HG02623 (cell line): ENCODE results near the gene ETV3.

Experiments used
- ATAC-seq: cut with Tn5 transposase; IDR thresholded peaks from one replicate; pipeline ENCODE4 v1.9.1; 2021; ENCODE audit warnings: moderate library complexity; ENCODE audit not compliant: unreplicated experiment

ETV3 gene

GRCh38 chr1:157162345-157162744 lies 24.1 kb upstream of the ETV3 start:
- ATAC-seq, result no peak

DNA sequence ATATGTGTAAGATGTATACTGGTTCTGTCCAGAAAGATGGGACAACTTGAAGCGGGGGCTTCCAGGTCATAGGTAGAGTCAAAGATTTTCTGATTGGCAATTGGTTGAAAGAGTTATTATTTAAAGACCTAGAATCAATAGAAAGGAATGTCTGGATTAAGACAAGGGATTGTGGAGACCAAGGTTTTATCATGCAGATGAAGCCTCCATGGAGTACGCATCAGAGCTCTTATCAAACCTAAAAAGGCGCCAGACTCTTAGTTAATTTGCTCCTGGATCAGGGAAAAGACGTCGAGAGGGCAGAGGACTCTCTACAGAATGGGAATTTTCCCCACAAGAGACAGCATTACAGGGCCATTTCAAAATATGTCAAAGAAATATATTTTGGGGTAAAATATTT lies 23.7 kb upstream of the ETV3 start:
- no peak for ATAC-seq

DNA sequence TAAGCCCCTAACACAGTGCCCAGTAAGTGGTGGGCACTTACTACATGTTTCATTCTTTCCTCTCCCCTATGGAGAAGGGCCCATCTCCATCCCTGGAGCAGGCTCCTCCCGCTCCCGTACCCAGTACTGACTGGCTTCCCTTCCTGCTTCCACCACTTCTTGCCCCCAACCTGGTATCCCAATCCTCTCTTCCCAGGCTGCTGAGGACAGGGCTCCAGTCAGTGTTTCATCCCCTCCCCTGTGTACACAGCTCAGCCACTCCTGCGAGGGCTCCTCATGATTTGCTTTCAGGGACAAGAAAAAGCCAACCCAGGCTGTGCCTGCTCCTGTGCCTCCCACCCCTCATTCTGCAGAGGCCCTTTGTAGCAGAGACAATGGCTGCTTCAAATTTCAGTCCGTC lies 20.8 kb upstream of the ETV3 start:
- ATAC-seq, result no peak

GRCh38 chr1:157157501-157158190 lies 19.5 kb upstream of the ETV3 start:
- ATAC-seq, result no peak

- no peak for ATAC-seq
Measured at GRCh38 chr1:157156058-157156541, 17.9 kb upstream of the ETV3 start.

- no peak for ATAC-seq
Measured at GRCh38 chr1:157155658-157156057, 17.5 kb upstream of the ETV3 start.

- ATAC-seq, result no peak
Measured at GRCh38 chr1:157154940-157155514, 16.8 kb upstream of the ETV3 start.

DNA sequence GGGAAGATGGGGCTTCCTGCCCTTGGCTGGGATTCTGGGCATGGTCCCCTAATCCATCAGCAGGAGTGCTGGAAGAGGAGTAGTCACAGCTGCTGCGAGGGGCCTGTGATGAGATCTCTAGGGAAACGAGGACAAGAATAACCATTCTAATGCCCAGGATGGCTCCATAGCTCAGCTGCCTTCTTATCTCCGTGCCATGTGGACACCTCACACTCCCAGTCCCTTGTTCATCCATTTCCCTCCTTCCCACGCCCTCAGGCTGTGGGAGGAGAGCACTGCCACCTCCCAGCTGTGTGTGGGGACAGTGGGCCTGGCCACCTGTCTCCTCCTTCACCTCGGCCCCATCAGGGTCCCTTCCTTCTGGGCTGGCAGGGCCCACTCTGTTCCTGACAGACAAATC lies 16.1 kb upstream of the ETV3 start:
- no peak for ATAC-seq

DNA sequence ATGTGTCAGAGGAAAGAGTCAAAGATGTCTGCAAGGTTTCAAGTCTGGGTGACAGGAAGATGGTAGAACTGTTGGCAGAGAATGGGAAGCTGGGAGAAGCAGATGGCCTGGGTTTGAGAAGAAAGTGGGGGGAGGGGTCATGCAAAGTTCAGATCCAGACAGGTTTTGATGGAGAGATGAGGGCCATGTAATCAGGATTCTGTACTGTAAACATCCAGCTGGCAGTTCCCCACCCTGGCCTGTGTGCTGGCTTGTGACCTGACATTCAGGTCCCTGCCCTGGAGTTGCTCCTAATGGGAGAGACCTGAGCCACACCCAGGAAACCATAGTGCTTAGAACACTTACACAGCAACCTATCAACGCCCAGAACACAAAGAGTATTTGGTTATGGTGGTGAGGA lies 15.6 kb upstream of the ETV3 start:
- no peak for ATAC-seq

- no peak for ATAC-seq
Measured at GRCh38 chr1:157152510-157152909, 14.3 kb upstream of the ETV3 start.

DNA sequence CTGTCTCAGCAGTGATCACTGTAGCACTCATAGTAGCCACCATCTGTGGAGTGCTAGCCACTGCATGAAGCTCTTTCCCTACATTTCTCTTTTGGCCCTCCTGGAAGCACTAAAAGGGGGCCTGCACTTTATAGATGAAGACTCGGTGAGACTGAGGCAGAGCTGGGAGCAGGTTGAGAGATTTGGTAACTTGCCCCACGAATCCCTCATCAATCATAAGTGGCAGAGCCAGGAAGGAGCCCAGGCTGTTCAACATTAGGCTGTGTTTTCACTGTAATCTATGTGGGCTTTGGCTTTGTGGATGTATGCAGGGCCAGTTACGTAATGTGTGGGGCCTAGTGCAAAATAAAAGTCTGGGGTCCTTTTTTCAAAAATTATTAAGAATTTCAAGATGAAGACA lies 13.3 kb upstream of the ETV3 start:
- no peak for ATAC-seq

- no peak for ATAC-seq
Measured at GRCh38 chr1:157151073-157151472, 12.9 kb upstream of the ETV3 start.

DNA sequence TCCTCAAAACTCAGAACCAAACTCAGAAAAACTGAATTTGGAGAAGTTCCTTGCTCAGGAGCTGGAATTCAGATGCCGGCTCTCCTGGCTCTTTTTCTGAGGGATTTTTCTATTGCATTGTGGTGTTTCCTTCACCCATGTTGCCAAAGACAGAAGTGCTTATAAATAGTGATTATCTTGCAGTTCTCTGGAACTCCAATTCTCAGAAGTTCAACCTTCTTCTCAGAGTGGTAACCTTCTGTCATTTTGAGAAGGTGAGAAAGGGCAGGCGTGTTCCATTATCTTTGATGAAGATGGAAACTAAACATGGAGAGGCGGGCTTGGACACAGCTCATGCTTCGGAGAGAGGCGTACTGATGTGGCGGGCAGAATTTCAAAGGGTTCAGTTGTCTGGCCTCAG lies 12.4 kb upstream of the ETV3 start:
- ATAC-seq, result no peak

DNA sequence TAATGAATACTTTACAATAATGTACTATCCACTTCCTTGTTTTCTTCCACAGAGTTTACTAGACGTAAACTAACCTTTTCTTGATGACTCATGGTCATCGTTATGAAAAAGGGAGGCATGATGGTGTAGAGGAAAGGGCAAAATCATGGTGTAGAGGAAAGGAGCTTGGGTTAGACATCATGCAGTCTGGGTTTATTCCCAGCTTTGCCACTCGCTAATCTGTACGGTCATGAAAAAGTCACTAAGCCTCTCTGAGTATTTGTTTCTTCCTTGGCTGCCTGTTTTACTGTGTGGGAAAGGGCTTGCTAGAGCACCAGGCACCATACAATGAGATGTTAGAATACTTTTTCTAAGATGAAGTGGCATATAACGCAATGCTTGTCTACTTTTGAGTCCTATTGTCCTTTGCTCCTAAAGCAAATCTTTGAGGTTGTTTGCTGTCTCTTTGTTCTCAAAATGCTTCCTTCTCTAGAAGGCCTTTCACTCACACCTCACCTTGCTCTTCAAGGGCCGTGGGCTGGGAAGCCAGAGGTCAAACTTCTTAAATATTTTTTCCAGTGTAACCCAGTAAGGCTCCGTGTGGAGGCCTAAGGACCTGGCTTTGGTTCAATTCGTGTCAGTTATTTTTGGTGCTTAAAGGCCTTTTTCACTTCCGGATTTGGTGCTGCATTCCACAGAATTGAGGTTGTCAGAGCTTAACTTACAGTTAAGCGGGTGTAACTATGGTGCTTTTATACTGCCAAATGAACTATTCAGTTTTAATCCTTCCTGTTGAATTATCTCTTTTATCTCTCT lies 9.9 kb upstream of the ETV3 start:
- ATAC-seq, result no peak

GRCh38 chr1:157147037-157147436 lies 8.8 kb upstream of the ETV3 start:
- ATAC-seq, result no peak

- ATAC-seq, result no peak
Measured at GRCh38 chr1:157146244-157146643, 8.0 kb upstream of the ETV3 start.

- no peak for ATAC-seq
Measured at GRCh38 chr1:157145076-157145475, 6.9 kb upstream of the ETV3 start.

- no peak for ATAC-seq
Measured at GRCh38 chr1:157144509-157144908, 6.3 kb upstream of the ETV3 start.

GRCh38 chr1:157142765-157143423 lies 4.7 kb upstream of the ETV3 start:
- no peak for ATAC-seq

DNA sequence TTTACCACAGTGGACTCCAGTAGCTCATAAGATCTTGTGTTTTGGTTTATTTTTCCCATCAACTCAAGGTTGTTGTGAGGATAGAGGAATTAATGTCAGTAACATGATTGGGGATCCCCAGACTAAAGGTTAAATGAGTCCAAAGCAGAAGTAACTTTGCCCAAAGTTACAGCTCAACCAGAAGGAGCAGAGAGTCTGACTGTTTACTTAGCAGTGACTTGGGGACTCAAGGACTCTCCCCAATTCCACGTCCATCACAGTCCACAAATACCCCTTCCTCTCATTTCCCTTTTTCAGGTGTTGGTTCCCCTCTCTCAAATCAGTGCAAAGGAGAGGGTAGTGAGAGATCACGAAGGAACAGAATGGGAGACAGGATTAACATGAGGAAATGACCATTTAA lies 4.0 kb upstream of the ETV3 start:
- no peak for ATAC-seq

DNA sequence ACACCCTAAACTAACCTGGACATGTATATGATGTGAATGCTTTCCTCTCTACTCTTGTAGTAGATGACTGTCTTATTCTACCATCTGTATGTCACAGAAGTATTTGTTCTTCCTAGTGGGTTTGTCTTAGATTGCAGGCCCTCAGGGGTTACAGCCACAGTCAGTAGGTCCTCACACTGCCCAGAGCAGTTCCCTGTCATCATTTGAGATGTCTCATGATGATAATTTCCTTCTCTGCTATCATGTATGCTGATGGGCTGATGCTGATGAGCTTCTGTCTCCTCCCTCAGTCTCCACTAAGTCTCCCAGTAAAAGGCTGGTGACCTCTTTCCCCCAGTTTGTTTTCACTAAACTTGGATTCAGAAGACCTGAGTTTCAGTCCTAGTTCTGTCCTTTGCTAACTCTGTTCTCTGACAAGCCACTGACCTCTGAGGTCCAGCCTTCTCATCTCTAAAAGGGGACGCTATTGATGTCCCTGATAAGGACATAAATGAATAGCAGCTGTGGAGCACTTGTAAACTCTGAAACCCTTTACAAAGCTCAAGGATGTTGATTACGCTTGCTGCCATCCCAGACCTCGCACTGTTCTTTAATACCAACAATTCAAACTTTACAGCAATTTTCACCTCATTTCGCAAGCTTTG lies 3.1 kb upstream of the ETV3 start:
- ATAC-seq, result no peak
